ENCODE results near the gene IDI1. TPM values are rescaled to one million over a fixed set of nuclear protein-coding genes. Genes with fewer than 3 reads are reported as not detected.
A peak's percentile ranks its signal among the peaks of the same experiment; 100 is the strongest.

The IDI1 gene
- polyA plus RNA-seq, 1 experiment: 10.0 TPM

- POLR2A ChIA-PET: interaction anchor here (0.7 kb wide), 1 partner anchor 763 kb away, joined by 3 read pairs; no protein-coding TSS in a partner anchor
- peak; percentile 39 for DNase-seq (ENCODE audit: low read depth)
- CTCF ChIA-PET: interaction anchor here (1.0 kb wide), 1 partner anchor 1987 kb away, joined by 4 read pairs; no protein-coding TSS in a partner anchor
- no peaks in the 10 kb centered on the region for H3K27me3 ChIP-seq (ENCODE audit: control insufficient read depth, insufficient read depth, low read length)
- no peak for TF ChIP-seq CTCF (IDR thresholded peaks at IDR 0.05; ENCODE audit: insufficient read depth, low read depth, low read length)
- peaks cover 1% of the 10 kb centered on the region for H3K36me3 ChIP-seq (ENCODE audit: control insufficient read depth, insufficient read depth, low read length)
- peak within 1 kb of the TSS; percentile 99 for H3K4me3 ChIP-seq (ENCODE audit: low read depth, low read length)
These were observed 7.6 kb upstream of the IDI1 start, which contains the start of gene WDR37 for GRCh38 chr10:1056326-1057105. Gene WDR37 (plus strand): TSS chr10:1056385. CDS start chr10:1072156, 15,771 bp downstream.

DNA sequence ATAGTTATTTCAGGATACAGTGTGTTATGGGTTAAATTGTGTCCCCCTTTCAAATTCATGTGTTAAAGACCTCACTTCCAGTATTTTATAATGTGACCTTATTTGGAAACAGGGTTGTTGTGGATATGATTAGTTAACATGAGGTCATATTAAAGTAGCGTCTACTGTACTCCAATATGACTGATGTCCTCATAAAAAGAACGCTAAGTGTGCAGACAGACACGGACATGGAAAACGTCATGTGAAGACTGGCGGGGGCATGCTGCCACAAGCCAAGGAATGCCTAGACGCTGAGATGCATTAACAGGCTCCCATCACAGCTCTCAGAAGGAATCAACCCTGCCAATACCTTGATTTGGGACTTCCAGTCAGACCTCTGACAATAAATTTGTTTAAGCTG is 5.8 kb upstream of the IDI1 start:
- H3K36me3 ChIP-seq (ENCODE audit: control insufficient read depth, insufficient read depth, low read length): peaks cover 1% of the 10 kb centered on the region
- H3K4me3 ChIP-seq (ENCODE audit: low read depth, low read length): peak overlapping the region; percentile 2; the same call in 1 of the 2 replicates
- ChIA-PET CTCF (no interaction called here), POLR2A (no interaction called here)
- no peaks in the 10 kb centered on the region for H3K27me3 ChIP-seq (ENCODE audit: control insufficient read depth, insufficient read depth, low read length)
- DNase-seq (ENCODE audit: low read depth): no peak
- no peak for TF ChIP-seq CTCF (IDR thresholded peaks at IDR 0.05; ENCODE audit: insufficient read depth, low read depth, low read length)

DNA sequence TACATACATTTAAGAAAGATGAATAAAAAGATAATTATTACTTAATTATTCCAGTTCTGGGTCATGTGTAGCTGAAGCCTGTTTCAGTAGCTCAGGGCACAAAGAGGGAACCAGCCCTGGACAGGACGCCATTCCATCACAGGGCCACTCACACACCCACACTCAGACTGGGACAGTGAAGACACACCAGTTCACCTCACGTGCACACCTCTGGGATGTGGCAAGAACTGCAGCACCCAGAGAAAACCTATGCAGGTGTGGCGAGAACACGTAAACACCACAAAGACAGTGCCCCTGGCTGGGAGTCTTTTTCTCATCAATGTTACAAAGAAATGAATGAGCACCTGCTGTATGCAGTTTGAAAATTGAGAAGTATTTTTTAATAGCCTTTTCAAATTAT is 1.6 kb upstream of the IDI1 start:
- Histone ChIP-seq H3K27me3 (ENCODE audit: control insufficient read depth, insufficient read depth, low read length) (no peaks in the 10 kb centered on the region), H3K36me3 (ENCODE audit: control insufficient read depth, insufficient read depth, low read length) (peaks cover 1% of the 10 kb centered on the region), H3K4me3 (ENCODE audit: low read depth, low read length) (no peak overlapping the region)
- POLR2A ChIA-PET: no interaction called here
- CTCF ChIA-PET: interaction anchor here (1.8 kb wide), 1 partner anchor 13 kb away, joined by 5 read pairs; no protein-coding TSS in a partner anchor
- no peak for TF ChIP-seq CTCF (IDR thresholded peaks at IDR 0.05; ENCODE audit: insufficient read depth, low read depth, low read length)
- no peak for DNase-seq (ENCODE audit: low read depth)

DNA sequence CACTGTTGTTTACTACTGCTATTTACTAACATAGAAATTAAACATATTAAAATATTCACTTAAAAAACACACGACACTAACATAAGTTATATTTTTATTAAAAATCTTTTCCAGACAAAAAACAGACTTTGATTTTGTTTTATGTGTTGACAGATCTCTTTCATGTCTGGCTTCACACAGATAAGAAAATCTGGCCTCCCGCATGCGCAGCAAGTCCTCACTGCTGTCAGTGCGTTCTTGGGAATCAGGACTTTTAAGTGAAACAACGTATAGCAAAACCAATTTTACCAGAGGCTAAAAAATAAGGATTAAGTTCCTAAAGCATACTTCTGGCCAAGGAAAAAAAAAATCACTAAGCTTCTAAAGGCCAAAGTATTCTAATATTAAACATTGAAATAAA is 1.2 kb upstream of the IDI1 start:
- POLR2A ChIA-PET: no interaction called here
- TF ChIP-seq CTCF (IDR thresholded peaks at IDR 0.05; ENCODE audit: insufficient read depth, low read depth, low read length): no peak
- no peaks in the 10 kb centered on the region for H3K27me3 ChIP-seq (ENCODE audit: control insufficient read depth, insufficient read depth, low read length)
- peaks cover 1% of the 10 kb centered on the region for H3K36me3 ChIP-seq (ENCODE audit: control insufficient read depth, insufficient read depth, low read length)
- peak overlapping the region; percentile 78 for H3K4me3 ChIP-seq (ENCODE audit: low read depth, low read length)
- CTCF ChIA-PET: interaction anchor here (1.8 kb wide), 1 partner anchor 13 kb away, joined by 5 read pairs; no protein-coding TSS in a partner anchor
- DNase-seq (ENCODE audit: low read depth): no peak

- H3K4me3 ChIP-seq (ENCODE audit: low read depth, low read length): peak overlapping the region; percentile 78
- ChIA-PET CTCF (interaction anchor here (0.6 to 1.8 kb wide), 3 partner anchors 12 to 534 kb away, joined by 3 to 5 read pairs (median 4); no protein-coding TSS in a partner anchor), POLR2A (interaction anchor here (1.0 to 1.6 kb wide), 2 partner anchors 15 to 118 kb away, joined by 3 to 4 read pairs; partner anchors contain the start of gene LARP4B)
- peaks cover 1% of the 10 kb centered on the region for H3K36me3 ChIP-seq (ENCODE audit: control insufficient read depth, insufficient read depth, low read length)
- DNase-seq (ENCODE audit: low read depth): no peak
- no peaks in the 10 kb centered on the region for H3K27me3 ChIP-seq (ENCODE audit: control insufficient read depth, insufficient read depth, low read length)
- TF ChIP-seq CTCF (IDR thresholded peaks at IDR 0.05; ENCODE audit: insufficient read depth, low read depth, low read length): no peak
These were observed 573 bp upstream of the IDI1 start for GRCh38 chr10:1049425-1049958.
